Measurements from ENCODE around the gene TENM4. TPM values are rescaled to one million over a fixed set of nuclear protein-coding genes. Genes with fewer than 3 reads are reported as not detected.

Gene TENM4
- total RNA-seq, 4 donors from 2014 or later, result 4.0 to 14.6 (median 4.5) TPM

DNA sequence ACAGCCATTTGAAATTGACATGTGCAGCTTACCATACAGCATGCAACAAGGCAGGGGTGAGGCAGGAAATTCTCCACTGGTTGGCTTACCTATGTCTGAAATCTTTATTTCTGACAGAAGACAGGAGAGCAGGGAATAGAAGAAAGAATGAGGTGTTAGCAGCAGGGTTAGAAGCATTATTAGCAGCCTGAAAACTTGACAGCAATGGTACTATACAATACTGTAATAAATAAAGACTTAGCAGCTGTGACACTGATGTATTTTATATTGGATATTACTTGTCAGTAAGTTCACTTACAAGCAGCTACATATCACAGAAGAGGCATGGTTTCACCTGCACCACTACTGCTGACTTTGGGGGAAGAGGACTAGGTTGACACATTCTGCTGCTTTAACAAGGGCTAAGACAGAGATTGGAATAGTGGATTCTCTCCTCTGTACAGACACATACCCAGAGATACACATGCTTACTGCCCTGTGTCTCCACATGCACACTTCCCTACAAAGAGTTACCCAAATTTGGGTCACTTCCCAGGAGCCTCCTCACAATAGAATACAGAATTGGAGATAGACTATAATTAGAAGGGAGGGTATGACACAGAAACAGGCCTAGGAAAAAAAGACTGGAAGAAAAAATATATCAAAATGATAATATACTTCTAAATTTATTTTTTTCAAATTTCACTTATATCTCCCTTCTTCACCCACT, 720.4 kb downstream of the TENM4 start:
- TF ChIP-seq, protein P1, sequence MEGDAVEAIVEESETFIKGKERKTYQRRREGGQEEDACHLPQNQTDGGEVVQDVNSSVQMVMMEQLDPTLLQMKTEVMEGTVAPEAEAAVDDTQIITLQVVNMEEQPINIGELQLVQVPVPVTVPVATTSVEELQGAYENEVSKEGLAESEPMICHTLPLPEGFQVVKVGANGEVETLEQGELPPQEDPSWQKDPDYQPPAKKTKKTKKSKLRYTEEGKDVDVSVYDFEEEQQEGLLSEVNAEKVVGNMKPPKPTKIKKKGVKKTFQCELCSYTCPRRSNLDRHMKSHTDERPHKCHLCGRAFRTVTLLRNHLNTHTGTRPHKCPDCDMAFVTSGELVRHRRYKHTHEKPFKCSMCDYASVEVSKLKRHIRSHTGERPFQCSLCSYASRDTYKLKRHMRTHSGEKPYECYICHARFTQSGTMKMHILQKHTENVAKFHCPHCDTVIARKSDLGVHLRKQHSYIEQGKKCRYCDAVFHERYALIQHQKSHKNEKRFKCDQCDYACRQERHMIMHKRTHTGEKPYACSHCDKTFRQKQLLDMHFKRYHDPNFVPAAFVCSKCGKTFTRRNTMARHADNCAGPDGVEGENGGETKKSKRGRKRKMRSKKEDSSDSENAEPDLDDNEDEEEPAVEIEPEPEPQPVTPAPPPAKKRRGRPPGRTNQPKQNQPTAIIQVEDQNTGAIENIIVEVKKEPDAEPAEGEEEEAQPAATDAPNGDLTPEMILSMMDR (IDR thresholded peaks at IDR 0.05; ENCODE audit: low read depth), result no peak

DNA sequence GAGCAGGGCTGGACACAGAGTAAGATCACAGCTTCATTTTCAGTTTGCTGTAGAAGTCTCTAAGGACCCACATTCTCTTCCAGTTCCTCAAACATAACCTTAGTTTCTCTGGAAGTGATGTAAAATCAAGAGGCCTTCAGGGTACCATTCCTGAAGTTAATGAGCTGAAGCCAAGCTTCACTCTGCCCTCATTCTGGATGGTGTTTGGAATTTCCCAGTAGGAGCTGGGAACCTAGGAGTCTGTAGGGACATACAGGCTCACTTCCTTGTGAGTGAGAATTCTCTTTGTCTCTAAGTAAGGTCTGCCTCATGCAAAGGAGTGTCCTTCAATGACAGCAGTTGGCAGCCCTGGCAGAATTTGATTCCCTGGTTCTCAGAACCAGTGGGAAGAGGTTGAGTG, 723.8 kb downstream of the TENM4 start:
- TF ChIP-seq, protein P1 (IDR thresholded peaks at IDR 0.05; ENCODE audit: low read depth), result no peak

DNA sequence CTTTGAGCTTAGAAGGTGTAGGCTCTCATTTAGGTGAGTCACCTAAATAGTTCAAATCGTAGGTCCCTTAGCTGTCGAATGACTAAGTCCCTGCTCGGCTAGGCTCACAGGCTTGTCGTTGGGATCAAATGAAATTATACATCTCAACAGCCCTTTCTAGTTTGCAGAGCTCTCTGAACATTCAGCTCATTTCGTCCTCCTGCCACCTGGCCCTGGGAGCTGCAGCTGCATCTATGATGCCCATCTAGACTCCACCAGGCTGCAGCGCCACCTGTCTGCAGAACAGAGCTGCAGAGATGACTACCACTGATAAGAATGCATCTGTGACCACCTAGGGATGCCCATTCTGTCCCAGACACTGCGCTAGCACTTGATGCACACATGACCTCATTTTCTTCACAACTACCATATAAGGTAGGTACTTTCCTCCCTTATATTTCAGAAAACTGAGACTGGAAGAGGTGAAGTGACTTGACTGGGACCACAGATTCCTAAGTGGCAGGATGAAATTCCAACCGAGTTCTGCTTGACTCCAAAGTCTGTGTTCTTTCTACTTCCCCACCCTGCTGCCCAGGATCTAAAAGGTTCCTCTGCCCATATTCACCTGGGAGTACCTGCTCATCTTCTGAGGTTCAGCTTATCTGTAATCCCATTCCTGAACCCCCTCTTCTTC, 725.1 kb downstream of the TENM4 start:
- TF ChIP-seq, protein P1 (IDR thresholded peaks at IDR 0.05; ENCODE audit: low read depth), result no peak

DNA sequence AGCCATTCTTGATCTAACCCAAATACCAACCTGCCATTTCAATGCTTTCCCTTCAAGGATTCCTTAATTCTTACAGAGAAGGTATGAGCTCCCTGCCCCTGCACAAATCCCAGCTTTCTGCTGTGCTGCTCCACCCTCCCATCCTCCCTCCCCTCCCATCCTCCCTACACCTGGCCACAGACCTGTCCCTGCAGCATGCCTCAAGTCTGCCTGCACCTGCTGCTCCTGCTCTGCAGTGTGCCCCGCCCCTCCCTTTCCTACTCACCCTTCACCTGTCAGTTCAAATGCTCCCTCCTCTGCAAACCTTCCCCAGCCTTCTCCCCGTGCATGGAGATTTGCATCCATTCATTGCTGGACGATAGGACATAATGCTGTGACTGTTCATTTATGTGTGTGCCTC, 726.3 kb downstream of the TENM4 start:
- TF ChIP-seq, protein P1 (IDR thresholded peaks at IDR 0.05; ENCODE audit: low read depth), result no peak

DNA sequence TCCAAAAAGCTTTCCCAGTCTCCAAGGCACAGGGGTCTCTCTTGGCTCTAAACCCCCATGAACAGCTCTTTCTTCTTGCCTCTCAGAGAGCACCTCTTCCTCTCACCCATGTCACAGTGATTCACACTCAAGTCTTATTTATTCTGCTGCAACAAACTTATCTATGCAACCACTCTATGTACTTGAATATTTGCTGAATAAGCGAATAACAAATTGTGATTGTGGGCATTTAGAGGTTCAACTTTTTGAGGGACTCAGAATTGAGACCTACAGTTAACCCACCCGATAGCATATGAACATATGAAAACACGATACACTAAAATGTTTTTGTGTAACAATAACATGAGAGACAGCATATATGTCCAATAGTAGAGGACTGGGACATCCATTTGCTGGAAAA, 729.1 kb downstream of the TENM4 start:
- TF ChIP-seq, protein P1 (IDR thresholded peaks at IDR 0.05; ENCODE audit: low read depth), result no peak

DNA sequence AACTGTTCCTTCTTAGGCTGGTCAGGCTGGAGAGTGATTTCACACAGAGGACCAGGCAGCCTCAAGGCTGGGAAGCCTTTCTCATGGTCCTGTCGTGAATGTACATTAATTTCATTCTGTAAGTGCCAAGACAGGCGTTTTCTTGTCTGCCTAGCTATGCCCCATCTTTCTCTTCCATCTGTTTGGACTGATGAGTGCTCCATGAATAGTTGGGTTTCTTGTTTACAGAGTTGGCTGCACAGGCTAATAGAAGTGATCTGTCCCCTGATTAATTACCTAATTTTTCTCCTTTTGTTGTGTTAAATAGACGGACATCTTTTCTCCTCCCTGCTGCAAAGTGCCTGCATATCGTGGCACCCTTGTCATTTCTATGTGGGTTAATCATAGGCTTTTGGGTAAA, 730.4 kb downstream of the TENM4 start:
- TF ChIP-seq, protein P1 (IDR thresholded peaks at IDR 0.05; ENCODE audit: low read depth), result no peak

DNA sequence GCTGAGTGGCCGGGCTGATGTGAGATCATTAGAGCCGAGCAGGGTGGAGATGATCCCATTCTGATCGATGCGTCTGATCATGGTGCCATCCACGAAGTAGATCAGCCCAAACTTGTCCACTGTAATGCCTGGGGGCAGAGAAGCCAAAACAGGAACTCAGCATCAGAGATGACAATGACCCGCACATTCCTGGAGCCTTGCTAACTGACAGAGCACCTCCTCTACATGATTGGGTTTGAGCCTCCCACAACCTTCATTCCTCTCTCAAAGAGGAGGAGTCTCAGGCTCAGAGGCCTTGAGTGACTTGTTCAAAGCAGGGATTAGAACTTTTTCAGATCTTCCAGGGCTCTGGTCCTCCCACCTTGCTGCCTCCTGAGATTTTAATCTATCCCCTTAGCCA, 732.4 kb downstream of the TENM4 start:
- TF ChIP-seq, protein P1 (IDR thresholded peaks at IDR 0.05; ENCODE audit: low read depth), result no peak

Data from subcutaneous adipose tissue (tissue), 4 donors.